Endothelial cell (in vitro differentiated cells): ENCODE measurements around the gene R3HDM1. TPM values are rescaled to one million over a fixed set of nuclear protein-coding genes. Genes with fewer than 3 reads are reported as not detected.

ENCODE experiments used
- DNase-seq: peaks from one replicate; pipeline ENCODE4 v3.0.0; 2021; ENCODE audit warnings: low spot score
- H3K27ac Mint-ChIP-seq: one replicate; pipeline ENCODE4 v1.8.0; 2021; ENCODE audit warnings: mixed read lengths, inconsistent platforms; ENCODE audit not compliant: unreplicated experiment
- H3K27me3 Mint-ChIP-seq: one replicate; pipeline ENCODE4 v1.8.0; 2021; ENCODE audit warnings: mild to moderate bottlenecking, moderate library complexity, mixed read lengths, inconsistent platforms; ENCODE audit not compliant: unreplicated experiment
- H3K36me3 Mint-ChIP-seq: one replicate; pipeline ENCODE4 v1.8.0; 2021; ENCODE audit warnings: mild to moderate bottlenecking, low read depth, mixed read lengths, inconsistent platforms; ENCODE audit not compliant: unreplicated experiment
- H3K4me1 Mint-ChIP-seq: one replicate; pipeline ENCODE4 v1.8.0; 2021; ENCODE audit warnings: mild to moderate bottlenecking, mixed read lengths, inconsistent platforms; ENCODE audit not compliant: unreplicated experiment
- H3K4me3 Mint-ChIP-seq: one replicate; pipeline ENCODE4 v1.8.0; 2021; ENCODE audit warnings: mild to moderate bottlenecking, mixed read lengths, inconsistent platforms; ENCODE audit not compliant: unreplicated experiment
- H3K9me3 Mint-ChIP-seq: one replicate; pipeline ENCODE4 v1.8.0; 2021; ENCODE audit warnings: mixed read lengths, inconsistent platforms; ENCODE audit not compliant: unreplicated experiment
- CTCF ChIP-seq: fragments of 200-600 bp; sonication (generic); IDR thresholded peaks from one replicate; pipeline ENCODE4 v1.5.0; 2021; ENCODE audit warnings: antibody characterized with exemption; ENCODE audit not compliant: unreplicated experiment
- total RNA-seq: library from RNA; stranded (reverse); fragmentation: NEBNext Ultra II Directional; extraction: Animal tissue kit (Norgen Biotek cat#: 25700); gene quantifications from one replicate; pipeline ENCODE4 v1.2.1, GENCODE V29; 2021; ENCODE audit not compliant: unreplicated experiment

R3HDM1 gene
- total RNA-seq, 1 donor from 2014 or later = 36.1 TPM

- no peaks in the 10 kb centered on the region for H3K27me3 Mint-ChIP-seq
- H3K27ac Mint-ChIP-seq = no peak overlapping the region
- no peak overlapping the region for H3K4me3 Mint-ChIP-seq
- no peaks in the 10 kb centered on the region for H3K9me3 Mint-ChIP-seq
- DNase-seq = no peak
- no peaks in the 10 kb centered on the region for H3K4me1 Mint-ChIP-seq
- no peak for TF ChIP-seq CTCF
- peaks cover 8% of the 10 kb centered on the region for H3K36me3 Mint-ChIP-seq
These were observed 26.5 kb upstream of the R3HDM1 start for GRCh38 chr2:135504811-135505210.

GRCh38 chr2:135510577-135510976 lies 20.7 kb upstream of the R3HDM1 start:
- no peaks in the 10 kb centered on the region for H3K36me3 Mint-ChIP-seq
- no peak for DNase-seq
- no peaks in the 10 kb centered on the region for H3K9me3 Mint-ChIP-seq
- H3K4me1 Mint-ChIP-seq = no peaks in the 10 kb centered on the region
- H3K27me3 Mint-ChIP-seq = no peaks in the 10 kb centered on the region
- no peak overlapping the region for H3K4me3 Mint-ChIP-seq
- no peak overlapping the region for H3K27ac Mint-ChIP-seq
- no peak for TF ChIP-seq CTCF

- H3K4me3 Mint-ChIP-seq = no peak overlapping the region
- no peak for TF ChIP-seq CTCF
- no peaks in the 10 kb centered on the region for H3K27me3 Mint-ChIP-seq
- H3K36me3 Mint-ChIP-seq = no peaks in the 10 kb centered on the region
- H3K27ac Mint-ChIP-seq = no peak overlapping the region
- no peaks in the 10 kb centered on the region for H3K4me1 Mint-ChIP-seq
- no peak for DNase-seq
- no peaks in the 10 kb centered on the region for H3K9me3 Mint-ChIP-seq
These were observed 19.2 kb upstream of the R3HDM1 start for GRCh38 chr2:135512099-135512498.

GRCh38 chr2:135525786-135526185 lies 5.5 kb upstream of the R3HDM1 start:
- H3K9me3 Mint-ChIP-seq = no peaks in the 10 kb centered on the region
- no peaks in the 10 kb centered on the region for H3K27me3 Mint-ChIP-seq
- no peak overlapping the region for H3K27ac Mint-ChIP-seq
- no peak for DNase-seq
- TF ChIP-seq CTCF = no peak
- no peaks in the 10 kb centered on the region for H3K36me3 Mint-ChIP-seq
- no peak overlapping the region for H3K4me3 Mint-ChIP-seq
- peaks cover 5% of the 10 kb centered on the region for H3K4me1 Mint-ChIP-seq

- no peak overlapping the region for H3K27ac Mint-ChIP-seq
- H3K4me1 Mint-ChIP-seq = peaks cover 5% of the 10 kb centered on the region
- H3K4me3 Mint-ChIP-seq = no peak overlapping the region
- H3K9me3 Mint-ChIP-seq = no peaks in the 10 kb centered on the region
- H3K27me3 Mint-ChIP-seq = no peaks in the 10 kb centered on the region
- H3K36me3 Mint-ChIP-seq = no peaks in the 10 kb centered on the region
- TF ChIP-seq CTCF = no peak
- DNase-seq = no peak
These were observed 3.3 kb upstream of the R3HDM1 start for GRCh38 chr2:135528006-135528405.
